BLaER1 (cell line): ENCODE data around the gene ARHGEF1.

ENCODE experiments used
- H3K27ac ChIP-seq: shearing (Covaris generic); formaldehyde crosslinking; 2 replicates; pipeline ENCODE4 v1.8.1; 2022
- H3K27me3 ChIP-seq: shearing (Covaris generic); formaldehyde crosslinking; 2 replicates; pipeline ENCODE4 v1.8.1; 2022
- H3K36me3 ChIP-seq: shearing (Covaris generic); formaldehyde crosslinking; 2 replicates; pipeline ENCODE4 v1.8.1; 2022
- H3K4me1 ChIP-seq: shearing (Covaris generic); formaldehyde crosslinking; 2 replicates; pipeline ENCODE4 v1.8.1; 2022
- H3K4me2 ChIP-seq: shearing (Covaris generic); formaldehyde crosslinking; 2 replicates; pipeline ENCODE4 v1.8.1; 2022
- H3K4me3 ChIP-seq: shearing (Covaris generic); formaldehyde crosslinking; 2 replicates; pipeline ENCODE4 v1.8.1; 2022
- H3K9ac ChIP-seq: shearing (Covaris generic); formaldehyde crosslinking; 2 replicates; pipeline ENCODE4 v1.8.1; 2022
- H3K9me3 ChIP-seq: shearing (Covaris generic); formaldehyde crosslinking; 2 replicates; pipeline ENCODE4 v1.8.1; 2022
- H4K20me1 ChIP-seq: shearing (Covaris generic); formaldehyde crosslinking; 2 replicates; pipeline ENCODE4 v1.8.1; 2022
- Cebpa-rat ChIP-seq: shearing (Covaris generic); IDR thresholded peaks from 2 replicates; pipeline ENCODE4 v1.8.1; 2022

The ARHGEF1 gene

DNA sequence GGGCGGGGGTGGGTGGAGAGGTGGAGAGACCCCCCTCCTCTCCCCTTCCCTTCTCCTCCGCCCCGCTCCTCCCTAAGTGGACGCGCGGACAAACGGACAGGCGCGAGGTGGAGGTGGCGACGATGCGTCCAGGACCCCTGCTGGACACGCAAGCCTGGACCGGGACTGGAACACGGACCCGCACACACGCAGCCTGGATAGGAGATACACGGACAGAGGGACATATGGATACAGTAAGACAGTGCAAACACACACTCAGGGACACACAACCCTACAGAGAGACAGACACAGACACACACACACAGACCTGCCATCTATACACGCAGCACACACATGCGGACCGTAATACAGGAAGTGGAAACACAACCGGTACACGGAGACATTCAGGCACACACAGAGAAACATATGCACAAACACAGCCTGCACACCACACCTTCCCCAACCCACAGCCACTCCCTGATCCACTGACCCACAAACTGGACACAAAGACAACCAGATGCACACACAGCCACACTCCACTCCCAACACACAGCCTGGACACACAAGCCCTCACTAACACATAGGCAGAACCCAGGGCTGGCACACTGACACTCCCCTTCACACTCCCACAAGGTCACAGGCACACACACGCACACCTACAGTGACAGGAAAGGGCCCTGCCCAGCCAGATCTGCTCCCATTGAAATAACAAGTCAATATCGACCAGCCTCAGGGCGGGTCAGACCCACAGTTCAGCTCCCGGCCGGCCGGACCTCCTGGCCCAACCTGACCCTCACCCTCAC lies 46.0 kb downstream of the ARHGEF1 start:
- no peak for TF ChIP-seq Cebpa-rat
- no peaks in the 10 kb centered on the region for H3K9me3 ChIP-seq
- H3K36me3 ChIP-seq: no peaks in the 10 kb centered on the region
- H4K20me1 ChIP-seq: peaks cover 8% of the 10 kb centered on the region
- H3K27me3 ChIP-seq: peaks cover 67% of the 10 kb centered on the region
- peaks cover 58% of the 10 kb centered on the region for H3K4me1 ChIP-seq
- H3K4me2 ChIP-seq: peak overlapping the region; percentile 89
- no peak overlapping the region for H3K27ac ChIP-seq
- peak overlapping the region; percentile 73 for H3K4me3 ChIP-seq
- peak overlapping the region; percentile 72; the same call in 1 of the 2 replicates for H3K9ac ChIP-seq

- Histone ChIP-seq H3K36me3 (no peaks in the 10 kb centered on the region), H3K4me2 (peak overlapping the region; percentile 89), H3K4me1 (peaks cover 65% of the 10 kb centered on the region), H3K27ac (no peak overlapping the region), H3K9me3 (no peaks in the 10 kb centered on the region), H3K9ac (no peak overlapping the region), H3K27me3 (peaks cover 60% of the 10 kb centered on the region), H3K4me3 (peak overlapping the region; percentile 73), H4K20me1 (peaks cover 8% of the 10 kb centered on the region)
- no peak for TF ChIP-seq Cebpa-rat
These were observed 46.6 kb downstream of the ARHGEF1 start for GRCh38 chr19:41929536-41930071.

DNA sequence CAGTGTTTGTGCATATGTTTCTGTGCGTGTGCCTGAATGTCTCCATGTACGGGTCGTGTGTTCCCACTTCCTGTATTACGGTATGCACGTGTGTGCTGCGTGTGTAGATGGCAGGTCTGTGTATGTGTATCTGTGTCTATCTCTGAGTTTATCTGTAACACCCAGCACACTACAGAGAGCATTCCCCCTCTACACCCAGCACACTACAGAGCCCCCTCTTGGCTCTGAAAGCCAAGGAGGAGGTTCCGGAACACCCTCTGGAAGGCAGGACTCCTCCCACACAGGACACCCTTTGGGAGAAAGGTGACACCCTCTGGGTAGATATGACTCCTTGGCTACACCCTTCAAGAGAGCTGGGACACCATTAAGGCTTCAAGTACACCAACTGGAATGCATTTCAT lies 47.3 kb downstream of the ARHGEF1 start:
- peak overlapping the region; percentile 89 for H3K4me2 ChIP-seq

DNA sequence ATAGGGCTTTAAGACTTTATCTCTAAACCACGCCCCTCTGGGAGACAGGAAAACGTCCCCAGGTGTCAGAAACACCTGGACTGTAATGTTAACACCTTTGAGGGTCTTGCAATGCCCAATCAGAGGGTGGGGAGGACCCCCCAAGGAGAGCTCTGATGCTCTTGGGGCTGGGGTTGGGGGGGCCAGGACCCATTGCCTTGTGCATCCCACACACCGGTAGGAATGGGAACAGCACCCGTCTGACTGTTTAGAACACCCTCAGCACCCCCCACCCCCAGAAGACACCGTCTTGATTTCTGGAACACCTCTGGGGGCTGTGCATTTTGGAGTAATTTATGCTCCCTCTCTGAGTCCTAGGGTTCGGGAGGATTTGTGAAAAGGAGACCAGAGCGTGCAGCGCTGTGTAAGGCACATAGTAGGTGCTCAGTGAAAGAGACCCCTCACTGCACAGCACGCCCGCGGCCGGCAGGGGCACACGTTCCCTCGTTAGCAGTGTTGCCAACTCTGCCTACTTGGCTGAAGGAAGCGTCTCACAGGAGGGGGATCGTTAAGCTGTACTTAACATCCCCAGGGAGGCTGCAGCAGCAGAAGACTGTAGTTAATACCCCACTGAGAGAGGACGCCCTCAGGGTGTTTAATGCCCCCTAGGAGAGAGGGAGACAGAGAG lies 48.1 kb downstream of the ARHGEF1 start:
- no peak overlapping the region for H3K9ac ChIP-seq
- TF ChIP-seq Cebpa-rat: no peak
- H4K20me1 ChIP-seq: peaks cover 8% of the 10 kb centered on the region
- peaks cover 59% of the 10 kb centered on the region for H3K27me3 ChIP-seq
- no peaks in the 10 kb centered on the region for H3K36me3 ChIP-seq
- H3K4me3 ChIP-seq: no peak overlapping the region
- H3K27ac ChIP-seq: no peak overlapping the region; the same call in 1 of the 2 replicates
- peak overlapping the region; percentile 89 for H3K4me2 ChIP-seq
- peaks cover 71% of the 10 kb centered on the region for H3K4me1 ChIP-seq
- H3K9me3 ChIP-seq: no peaks in the 10 kb centered on the region

More for the DNA sequence above, 47.3 kb downstream of the ARHGEF1 start:
- peaks cover 71% of the 10 kb centered on the region for H3K4me1 ChIP-seq
- peaks cover 8% of the 10 kb centered on the region for H4K20me1 ChIP-seq
- TF ChIP-seq Cebpa-rat: no peak
- H3K4me3 ChIP-seq: no peak overlapping the region
- peaks cover 59% of the 10 kb centered on the region for H3K27me3 ChIP-seq
- H3K9ac ChIP-seq: no peak overlapping the region
- H3K36me3 ChIP-seq: no peaks in the 10 kb centered on the region
- no peak overlapping the region for H3K27ac ChIP-seq
- H3K9me3 ChIP-seq: no peaks in the 10 kb centered on the region

GRCh38 chr19:41932259-41932719 lies 49.3 kb downstream of the ARHGEF1 start:
- Histone ChIP-seq H3K27me3 (peaks cover 59% of the 10 kb centered on the region), H3K9me3 (no peaks in the 10 kb centered on the region), H3K27ac (no peak overlapping the region), H3K36me3 (no peaks in the 10 kb centered on the region), H3K9ac (no peak overlapping the region), H4K20me1 (peaks cover 3% of the 10 kb centered on the region), H3K4me2 (peak overlapping the region; percentile 89), H3K4me3 (no peak overlapping the region), H3K4me1 (peaks cover 73% of the 10 kb centered on the region)
- TF ChIP-seq Cebpa-rat: no peak

- Histone ChIP-seq H3K4me1 (peaks cover 75% of the 10 kb centered on the region), H3K4me3 (no peak overlapping the region), H3K4me2 (peak overlapping the region; percentile 89), H3K27ac (no peak overlapping the region), H3K9me3 (no peaks in the 10 kb centered on the region), H3K36me3 (no peaks in the 10 kb centered on the region), H3K9ac (no peak overlapping the region), H4K20me1 (no peaks in the 10 kb centered on the region), H3K27me3 (peaks cover 59% of the 10 kb centered on the region)
- no peak for TF ChIP-seq Cebpa-rat
These were observed 49.8 kb downstream of the ARHGEF1 start for GRCh38 chr19:41932720-41933332.

DNA sequence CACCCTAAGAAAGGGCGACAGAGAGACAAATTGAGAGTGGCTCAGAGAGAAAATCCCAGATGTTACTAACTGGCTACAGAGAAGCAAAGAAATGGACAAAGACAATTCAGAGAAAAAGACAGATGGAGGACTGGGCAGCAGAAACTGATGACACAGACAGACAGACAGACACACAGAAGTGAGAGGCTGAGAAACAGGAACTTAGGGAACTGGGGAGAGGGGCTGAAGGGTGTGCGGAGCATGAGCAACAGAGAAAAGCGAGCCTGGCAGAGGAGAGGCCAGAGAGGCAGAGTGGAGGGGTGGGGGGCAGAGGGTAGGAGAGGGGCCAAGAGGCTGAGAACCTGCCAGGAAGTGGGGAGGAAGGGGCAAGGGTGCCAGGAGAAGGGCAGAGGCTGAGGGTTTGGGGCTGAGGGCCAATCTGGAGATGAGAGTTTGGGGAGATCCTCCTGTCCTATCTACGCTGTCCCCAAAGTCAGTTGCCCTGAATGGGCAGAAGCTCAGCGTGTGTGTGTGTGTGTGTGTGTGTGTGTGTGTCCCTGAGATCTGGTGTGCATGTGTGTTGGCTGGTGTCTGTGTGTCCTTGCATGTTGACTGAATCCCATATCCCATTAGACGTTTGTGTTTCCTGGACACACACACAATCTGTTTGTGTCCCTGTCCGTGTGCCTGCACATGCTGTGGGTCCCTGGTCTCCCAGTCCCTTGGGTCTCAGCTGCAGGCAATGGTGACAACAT lies 50.9 kb downstream of the ARHGEF1 start:
- Histone ChIP-seq H3K36me3 (no peaks in the 10 kb centered on the region), H3K9ac (no peak overlapping the region), H3K27ac (peak overlapping the region; percentile 20), H3K4me1 (peaks cover 78% of the 10 kb centered on the region), H3K27me3 (peaks cover 51% of the 10 kb centered on the region), H3K4me3 (no peak overlapping the region), H3K4me2 (peak overlapping the region; percentile 47), H3K9me3 (no peaks in the 10 kb centered on the region), H4K20me1 (no peaks in the 10 kb centered on the region)
- TF ChIP-seq Cebpa-rat: no peak

DNA sequence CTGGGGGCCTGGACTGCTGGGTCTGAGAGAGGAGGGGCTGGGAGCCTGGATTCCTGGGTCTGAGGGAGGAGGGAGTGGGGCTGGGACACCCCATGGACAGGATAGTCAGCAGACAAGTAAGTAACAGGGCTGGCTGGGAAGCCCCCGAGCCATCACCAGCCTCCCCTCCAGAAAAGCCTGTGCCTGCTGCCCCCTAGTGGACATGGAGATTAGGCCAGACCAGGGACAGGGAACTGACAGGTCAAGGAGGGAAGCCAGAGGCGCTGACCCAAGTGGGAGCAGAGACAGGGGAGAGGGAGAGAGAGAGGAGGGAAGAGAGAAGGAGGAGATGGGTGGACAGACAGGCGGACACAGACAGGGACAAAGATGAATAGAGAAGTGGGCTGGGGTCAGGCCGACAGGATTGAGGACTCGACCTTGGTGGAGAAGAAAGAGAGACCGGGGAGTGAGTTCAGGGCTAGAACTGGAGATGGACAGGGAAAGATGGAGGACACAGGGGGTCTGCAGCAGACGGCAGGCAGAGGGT lies 51.9 kb downstream of the ARHGEF1 start:
- H3K36me3 ChIP-seq: no peaks in the 10 kb centered on the region
- peak overlapping the region; percentile 47 for H3K4me2 ChIP-seq
- TF ChIP-seq Cebpa-rat: no peak
- H3K4me3 ChIP-seq: no peak overlapping the region
- no peaks in the 10 kb centered on the region for H4K20me1 ChIP-seq
- peaks cover 44% of the 10 kb centered on the region for H3K27me3 ChIP-seq
- H3K9me3 ChIP-seq: no peaks in the 10 kb centered on the region
- peak overlapping the region; percentile 20 for H3K27ac ChIP-seq
- peaks cover 67% of the 10 kb centered on the region for H3K4me1 ChIP-seq
- no peak overlapping the region for H3K9ac ChIP-seq
